Measurements from ENCODE around the gene SULT2A1. TPM values are rescaled to one million over a fixed set of nuclear protein-coding genes. Genes with fewer than 3 reads are reported as not detected.

Gene SULT2A1
- total and polyA plus RNA-seq, 2 of the 4 experiments (the other 2 are of a cell fraction), result not detected

DNA sequence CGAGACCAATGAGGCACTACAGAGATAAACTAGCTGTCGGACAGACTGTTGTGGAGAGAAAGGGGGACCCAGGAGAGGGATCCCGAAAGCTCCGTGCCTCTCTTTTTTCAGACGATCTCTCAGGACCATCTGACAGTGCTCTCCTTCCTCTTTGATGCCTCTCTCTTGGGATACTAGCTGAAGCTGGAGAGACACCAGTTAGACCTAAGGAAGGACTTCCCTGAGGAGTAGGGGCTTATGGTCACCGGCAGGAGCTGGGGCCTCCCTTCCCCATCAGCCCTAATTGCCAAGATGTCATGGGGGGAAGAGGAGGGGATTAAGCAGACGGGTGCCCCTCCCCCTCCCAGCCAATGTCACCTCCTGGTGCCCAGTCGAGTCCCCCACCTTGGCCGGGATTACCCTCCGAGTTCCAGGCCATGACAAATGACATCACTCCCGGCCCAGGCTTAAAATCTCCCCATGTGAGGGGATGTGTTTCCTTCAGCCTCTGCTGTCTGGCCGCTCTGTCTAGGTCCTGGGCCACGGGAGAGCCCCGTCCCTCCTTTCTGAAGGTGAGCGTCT, 64.6 kb downstream of the SULT2A1 start, which contains the start of gene CRX:
Gene CRX (plus strand): TSS at position 478 of the 561 bp plus-strand sequence. CDS start 12,507 bp downstream, outside the sequence.
- ChIA-PET POLR2A (ENCODE audit: unreplicated experiment) (no interaction called here), CTCF (no interaction called here)
- Histone ChIP-seq H3K9ac (ENCODE audit: low read depth, low read length) (no peak within 1 kb of the TSS), H2BK5ac (ENCODE audit: low read depth, low read length, poor library complexity, severe bottlenecking) (no peak within 1 kb of the TSS), H3K36me3 (ENCODE audit: control insufficient read depth, insufficient read depth, low read length) (no peaks in the 10 kb centered on the region), H3K27ac (ENCODE audit: insufficient read depth, low read length) (no peak within 1 kb of the TSS), H4K8ac (ENCODE audit: low read depth in 2 of 2, low read length in 2 of 2) (no peak within 1 kb of the TSS), H3K23ac (ENCODE audit: low read depth, low read length) (no peak within 1 kb of the TSS; the same call in 1 of the 2 replicates), H2BK15ac (ENCODE audit: low read depth, low read length) (no peak within 1 kb of the TSS), H3K14ac (replicated peaks; ENCODE audit: low read depth, low read length) (no peak within 1 kb of the TSS), H3K4ac (ENCODE audit: low read depth, low read length) (no peak within 1 kb of the TSS), H2AFZ (replicated peaks; ENCODE audit: low read length, poor library complexity) (peak within 1 kb of the TSS; percentile 58), H3K79me1 (ENCODE audit: low read depth in 1 of 2, low read length in 2 of 2) (no peaks in the 10 kb centered on the region), H2BK120ac (ENCODE audit: low read depth, low read length) (no peak within 1 kb of the TSS), H4K91ac (ENCODE audit: insufficient read depth, low read depth, low read length) (no peak within 1 kb of the TSS), H3K27me3 (ENCODE audit: control insufficient read depth, insufficient read depth, low read length) (peaks cover 41% of the 10 kb centered on the region), H2BK20ac (ENCODE audit: low read depth, low read length) (no peak within 1 kb of the TSS), H4K20me1 (ENCODE audit: insufficient read depth, low read length) (no peaks in the 10 kb centered on the region), H4K5ac (ENCODE audit: low read depth, low read length) (no peak within 1 kb of the TSS), H2AK5ac (ENCODE audit: low read depth, low read length) (no peak within 1 kb of the TSS), H3K9me1 (ENCODE audit: insufficient read depth, low read length) (no peaks in the 10 kb centered on the region), H3K56ac (ENCODE audit: extremely low read depth, insufficient read depth, low read length) (no peak within 1 kb of the TSS), H3K4me1 (ENCODE audit: control insufficient read depth, insufficient read depth, low read length) (no peaks in the 10 kb centered on the region), H3K4me3 (ENCODE audit: insufficient read depth, low read depth, low read length) (no peak within 1 kb of the TSS), H3K18ac (ENCODE audit: low read depth, low read length) (no peak within 1 kb of the TSS), H3K9me3 (ENCODE audit: control insufficient read depth, insufficient read depth, low read length) (no peaks in the 10 kb centered on the region; the same call in 1 of the 2 replicates), H2AK9ac (replicated peaks; ENCODE audit: low read depth, low read length, poor library complexity) (no peak within 1 kb of the TSS), H3K4me2 (ENCODE audit: low read depth, low read length) (no peak within 1 kb of the TSS)
- no peak for ATAC-seq (ENCODE audit: low read depth)
- dilution Hi-C loops (cut with HindIII; ENCODE audit: low sequenced_read_pairs, unreplicated experiment), result no loop called here
- intact Hi-C loops (cut with micrococcal nuclease), result no loop called here
- WGBS, 2 experiments (ENCODE audit: extremely low coverage in 2 of 2, insufficient read length in 1 of 2), result 60% methylated on average over 2 of the region's 15 CpGs; no CpG with 5 or more reads in 1 of the 2 experiments
- no peak for TF ChIP-seq BHLHE40 (IDR thresholded peaks at IDR 0.05; ENCODE audit: low read depth, low read length)
- TF ChIP-seq RAD21 (IDR thresholded peaks at IDR 0.05; ENCODE audit: low read length), result no peak
- no peak for TF ChIP-seq POLR2A (IDR thresholded peaks at IDR 0.05; ENCODE audit: low read depth, low read length)
- TF ChIP-seq MAFK (IDR thresholded peaks at IDR 0.05; ENCODE audit: low read depth, low read length), result no peak
- TF ChIP-seq, protein P1, sequence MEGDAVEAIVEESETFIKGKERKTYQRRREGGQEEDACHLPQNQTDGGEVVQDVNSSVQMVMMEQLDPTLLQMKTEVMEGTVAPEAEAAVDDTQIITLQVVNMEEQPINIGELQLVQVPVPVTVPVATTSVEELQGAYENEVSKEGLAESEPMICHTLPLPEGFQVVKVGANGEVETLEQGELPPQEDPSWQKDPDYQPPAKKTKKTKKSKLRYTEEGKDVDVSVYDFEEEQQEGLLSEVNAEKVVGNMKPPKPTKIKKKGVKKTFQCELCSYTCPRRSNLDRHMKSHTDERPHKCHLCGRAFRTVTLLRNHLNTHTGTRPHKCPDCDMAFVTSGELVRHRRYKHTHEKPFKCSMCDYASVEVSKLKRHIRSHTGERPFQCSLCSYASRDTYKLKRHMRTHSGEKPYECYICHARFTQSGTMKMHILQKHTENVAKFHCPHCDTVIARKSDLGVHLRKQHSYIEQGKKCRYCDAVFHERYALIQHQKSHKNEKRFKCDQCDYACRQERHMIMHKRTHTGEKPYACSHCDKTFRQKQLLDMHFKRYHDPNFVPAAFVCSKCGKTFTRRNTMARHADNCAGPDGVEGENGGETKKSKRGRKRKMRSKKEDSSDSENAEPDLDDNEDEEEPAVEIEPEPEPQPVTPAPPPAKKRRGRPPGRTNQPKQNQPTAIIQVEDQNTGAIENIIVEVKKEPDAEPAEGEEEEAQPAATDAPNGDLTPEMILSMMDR (conservative IDR thresholded peaks at IDR 0.05; ENCODE audit: low read depth, low read length), result no peak
- no peak for TF ChIP-seq CHD1 (IDR thresholded peaks at IDR 0.05; ENCODE audit: low read depth, low read length)
- TF ChIP-seq, protein P2, sequence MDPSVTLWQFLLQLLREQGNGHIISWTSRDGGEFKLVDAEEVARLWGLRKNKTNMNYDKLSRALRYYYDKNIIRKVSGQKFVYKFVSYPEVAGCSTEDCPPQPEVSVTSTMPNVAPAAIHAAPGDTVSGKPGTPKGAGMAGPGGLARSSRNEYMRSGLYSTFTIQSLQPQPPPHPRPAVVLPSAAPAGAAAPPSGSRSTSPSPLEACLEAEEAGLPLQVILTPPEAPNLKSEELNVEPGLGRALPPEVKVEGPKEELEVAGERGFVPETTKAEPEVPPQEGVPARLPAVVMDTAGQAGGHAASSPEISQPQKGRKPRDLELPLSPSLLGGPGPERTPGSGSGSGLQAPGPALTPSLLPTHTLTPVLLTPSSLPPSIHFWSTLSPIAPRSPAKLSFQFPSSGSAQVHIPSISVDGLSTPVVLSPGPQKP (IDR thresholded peaks at IDR 0.05; ENCODE audit: borderline replicate concordance, low read depth, low read length), result no peak
- no peak for TF ChIP-seq FOS (IDR thresholded peaks at IDR 0.05; ENCODE audit: low read depth, low read length)
- no peak for TF ChIP-seq RFX5 (IDR thresholded peaks at IDR 0.05; ENCODE audit: low read depth, low read length)
- TF ChIP-seq NFE2L2 (IDR thresholded peaks at IDR 0.05; ENCODE audit: low read depth, low read length), result no peak
- TF ChIP-seq SMC3 (IDR thresholded peaks at IDR 0.05; ENCODE audit: low read depth, low read length), result no peak
- TF ChIP-seq MAZ (IDR thresholded peaks at IDR 0.05; ENCODE audit: borderline replicate concordance, low read depth, low read length), result no peak
- no peak for TF ChIP-seq CEBPB (IDR thresholded peaks at IDR 0.05; ENCODE audit: low read depth, low read length)
- TF ChIP-seq MXI1 (IDR thresholded peaks at IDR 0.05; ENCODE audit: borderline replicate concordance, low read depth, low read length), result no peak
- no peak for TF ChIP-seq RCOR1 (IDR thresholded peaks at IDR 0.05; ENCODE audit: insufficient replicate concordance, low read length)
- TF ChIP-seq, protein P3, sequence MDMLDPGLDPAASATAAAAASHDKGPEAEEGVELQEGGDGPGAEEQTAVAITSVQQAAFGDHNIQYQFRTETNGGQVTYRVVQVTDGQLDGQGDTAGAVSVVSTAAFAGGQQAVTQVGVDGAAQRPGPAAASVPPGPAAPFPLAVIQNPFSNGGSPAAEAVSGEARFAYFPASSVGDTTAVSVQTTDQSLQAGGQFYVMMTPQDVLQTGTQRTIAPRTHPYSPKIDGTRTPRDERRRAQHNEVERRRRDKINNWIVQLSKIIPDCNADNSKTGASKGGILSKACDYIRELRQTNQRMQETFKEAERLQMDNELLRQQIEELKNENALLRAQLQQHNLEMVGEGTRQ (IDR thresholded peaks at IDR 0.05; ENCODE audit: low read depth, low read length), result no peak
- no TSS peak for BruUV-seq (replicated peaks)
- in situ Hi-C loops (cut with MboI; ENCODE audit: low sequenced_read_pairs), result no loop called here
- DNase-seq, result no peak

Measured in IMR-90 (cell line).